GM20000 (cell line): ENCODE measurements around the gene KRTAP5-10.

ENCODE experiments used
- DNase-seq: peaks from one replicate; pipeline ENCODE4 v3.0.0; 2012; ENCODE audit warnings: low spot score
- CTCF ChIP-seq: IDR thresholded peaks from 2 replicates; pipeline ENCODE4 v1.5.1; 2012; ENCODE audit warnings: mild to moderate bottlenecking, control low read depth; ENCODE audit errors: extremely low read depth, missing control alignments

KRTAP5-10 gene

GRCh38 chr11:71551711-71552110 lies 13.7 kb upstream of the KRTAP5-10 start:
- no peak for TF ChIP-seq CTCF
- no peak for DNase-seq

GRCh38 chr11:71554996-71555395 lies 10.4 kb upstream of the KRTAP5-10 start:
- no peak for DNase-seq
- no peak for TF ChIP-seq CTCF

- no peak for DNase-seq
- TF ChIP-seq CTCF = no peak
These were observed 9.9 kb upstream of the KRTAP5-10 start for GRCh38 chr11:71555508-71555907.

- no peak for DNase-seq
- TF ChIP-seq CTCF = no peak
These were observed 9.3 kb upstream of the KRTAP5-10 start for GRCh38 chr11:71556018-71556417.

- TF ChIP-seq CTCF = no peak
- no peak for DNase-seq
These were observed 8.1 kb upstream of the KRTAP5-10 start for GRCh38 chr11:71557257-71557656.

- DNase-seq = no peak
These were observed 6.4 kb upstream of the KRTAP5-10 start for GRCh38 chr11:71558996-71559395.

GRCh38 chr11:71562120-71562519 lies 3.2 kb upstream of the KRTAP5-10 start:
- no peak for TF ChIP-seq CTCF
- no peak for DNase-seq

More at GRCh38 chr11:71558996-71559395, 6.4 kb upstream of the KRTAP5-10 start:
- TF ChIP-seq CTCF = no peak
